Stimulated activated CD8-positive, alpha-beta memory T cell treated with anti-CD3 and anti-CD28 coated beads, Interleukin-15, amount 100 ng/mL, for 1 hour (primary cell): Measurements from ENCODE around the gene MAP1S.

Experiments used
- DNase-seq: peaks from one replicate; pipeline ENCODE4 v3.0.0-alpha.2; 2020; ENCODE audit warnings: low read depth

Gene MAP1S

DNA sequence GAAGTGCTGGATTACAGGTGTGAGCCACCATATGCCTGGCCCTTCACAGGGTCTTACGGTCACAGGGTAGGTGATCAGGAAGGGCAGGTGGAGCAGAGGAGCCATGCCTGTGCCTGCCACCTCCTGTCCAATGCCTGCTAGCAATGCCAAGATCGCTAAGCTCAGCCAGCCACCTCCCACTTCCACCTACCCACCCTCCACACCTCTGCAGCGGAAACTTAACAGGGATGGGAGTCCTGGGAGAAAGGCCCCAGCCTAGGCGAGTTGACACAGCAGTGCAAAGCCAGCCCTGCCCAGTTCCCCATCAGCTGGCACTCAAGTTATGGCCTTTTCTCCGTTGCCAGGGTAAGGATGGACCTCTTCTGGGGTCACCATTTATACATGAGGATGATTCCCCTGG, 16.1 kb downstream of the MAP1S start:
- no peak for DNase-seq

DNA sequence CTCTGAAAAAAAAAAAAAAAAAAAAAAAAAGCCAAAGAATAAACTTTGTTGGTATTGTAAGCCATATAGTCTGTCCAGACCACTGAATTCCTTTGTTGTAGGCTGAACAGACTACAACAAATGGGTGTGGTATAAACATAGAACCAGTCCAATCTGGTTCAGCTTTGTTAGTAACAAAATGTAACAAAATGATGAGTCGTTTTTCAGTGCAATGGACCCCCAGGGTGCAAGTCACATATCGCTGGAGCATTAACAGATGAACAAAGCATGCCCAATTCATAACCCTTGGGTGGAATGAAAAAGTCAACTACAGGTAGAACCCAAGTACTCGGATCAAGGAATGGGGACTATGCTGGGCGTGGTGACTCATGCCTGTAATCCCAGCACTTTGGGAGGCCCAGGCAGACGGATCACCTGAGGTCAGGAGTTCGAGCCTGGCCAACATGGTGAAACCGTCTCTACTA, 18.4 kb downstream of the MAP1S start:
- DNase-seq: no peak

DNA sequence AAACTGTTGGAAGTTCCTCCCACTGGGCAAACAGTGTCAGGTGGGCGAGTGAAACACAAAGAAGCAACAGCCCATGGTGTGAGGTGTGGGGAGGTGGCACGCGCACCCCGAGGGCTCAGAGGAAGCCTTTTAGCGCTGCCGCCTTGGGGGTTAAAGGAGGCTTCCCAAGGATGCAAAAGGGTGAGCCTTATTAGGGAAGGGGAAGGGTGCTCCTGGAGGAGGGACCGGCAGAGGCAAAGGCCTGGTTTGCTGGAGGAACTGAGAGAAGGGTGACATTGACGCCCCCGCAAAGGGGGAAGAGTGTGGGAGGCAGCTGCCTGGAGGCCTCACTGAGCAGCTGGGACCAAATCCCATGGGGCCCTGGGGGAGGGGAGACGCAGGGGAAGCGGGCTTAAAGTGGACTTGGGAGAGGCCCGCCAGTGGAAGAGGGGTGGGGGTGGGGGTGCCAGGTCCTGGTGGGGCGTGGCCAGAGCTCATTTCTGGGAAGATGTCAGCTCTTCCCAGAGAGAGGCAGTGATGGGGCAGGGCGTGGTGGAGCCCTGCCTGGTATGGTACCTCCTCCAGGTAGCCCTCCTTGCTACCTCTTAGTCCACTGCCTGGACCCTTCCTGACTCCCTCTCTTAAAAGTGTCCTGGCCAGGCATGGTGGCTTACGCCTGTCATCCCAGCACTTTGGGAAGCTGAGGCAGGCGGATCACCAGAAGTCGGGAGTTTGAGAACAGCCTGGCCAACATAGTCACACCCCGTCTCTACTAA, 20.0 kb downstream of the MAP1S start:
- DNase-seq: no peak

- DNase-seq: no peak
Measured at GRCh38 chr19:17741456-17741855, 22.2 kb downstream of the MAP1S start.

GRCh38 chr19:17743874-17744580, 24.7 kb downstream of the MAP1S start:
- no peak for DNase-seq

GRCh38 chr19:17747205-17748098, 28.2 kb downstream of the MAP1S start:
- DNase-seq: peak; percentile 85

DNA sequence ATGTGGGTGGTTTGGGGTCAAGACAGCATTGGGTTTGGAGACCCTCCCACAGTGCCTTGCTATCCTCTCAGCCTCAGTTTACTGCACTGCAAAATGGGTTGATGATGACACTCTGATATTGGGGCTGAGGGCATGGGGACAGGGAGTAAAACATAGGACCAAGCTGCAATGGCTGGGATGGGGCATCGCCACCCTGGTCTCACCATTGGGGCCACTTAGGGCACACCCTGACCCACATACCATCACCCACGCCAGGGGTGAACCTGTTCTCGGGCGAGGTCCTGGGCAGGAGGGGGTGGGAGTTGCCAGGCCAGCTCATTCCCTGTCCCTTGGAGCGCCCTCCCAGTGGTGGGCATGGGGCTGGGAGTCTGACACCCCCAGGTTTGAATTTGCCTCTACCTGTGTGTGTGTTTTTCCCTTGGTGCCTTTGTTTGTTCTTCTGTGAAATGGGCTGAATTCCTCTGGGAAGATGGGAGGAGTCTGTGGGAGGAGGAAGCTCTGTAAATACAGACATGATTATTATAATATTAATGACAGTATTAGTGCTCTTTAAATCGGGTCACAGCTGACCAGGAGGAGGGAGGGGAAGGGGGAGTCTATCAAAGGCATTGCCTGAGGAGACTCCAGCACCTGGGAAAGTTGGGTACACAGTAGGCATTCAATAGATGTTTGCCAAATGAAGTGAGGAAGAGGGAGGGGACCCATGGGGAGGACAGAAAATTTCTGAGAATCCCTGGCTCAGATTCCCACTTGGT, 29.8 kb downstream of the MAP1S start:
- DNase-seq: no peak

DNA sequence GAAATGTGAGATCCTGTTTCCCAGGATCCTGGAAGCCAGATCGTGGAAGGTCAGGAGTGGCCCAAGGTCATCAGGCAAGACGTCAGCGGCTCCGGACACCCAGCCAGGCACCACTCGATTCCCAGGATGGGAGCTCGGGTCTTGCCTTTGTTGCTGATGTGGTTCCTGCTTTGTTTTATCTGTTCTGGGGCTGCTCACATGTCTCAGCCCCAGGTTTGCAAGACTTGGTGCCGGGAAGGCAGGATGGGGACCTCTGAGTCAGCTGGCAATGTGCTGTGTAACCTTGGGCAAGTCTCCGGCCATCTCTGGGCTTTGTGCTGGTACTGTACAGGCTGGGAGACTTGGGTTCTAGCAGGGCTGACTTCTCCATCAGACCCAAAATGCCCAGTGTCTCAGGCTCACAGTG, 30.6 kb downstream of the MAP1S start:
- DNase-seq: no peak

- DNase-seq: peak; percentile 78
Measured at GRCh38 chr19:17751103-17751911, 32.0 kb downstream of the MAP1S start, which contains the start of gene FCHO1. TSS of gene FCHO1 (plus strand) at chr19:17751477. CDS start at chr19:17755165, 3,688 bp downstream.

- no peak for DNase-seq
Measured at GRCh38 chr19:17751912-17752273, 32.6 kb downstream of the MAP1S start.

DNA sequence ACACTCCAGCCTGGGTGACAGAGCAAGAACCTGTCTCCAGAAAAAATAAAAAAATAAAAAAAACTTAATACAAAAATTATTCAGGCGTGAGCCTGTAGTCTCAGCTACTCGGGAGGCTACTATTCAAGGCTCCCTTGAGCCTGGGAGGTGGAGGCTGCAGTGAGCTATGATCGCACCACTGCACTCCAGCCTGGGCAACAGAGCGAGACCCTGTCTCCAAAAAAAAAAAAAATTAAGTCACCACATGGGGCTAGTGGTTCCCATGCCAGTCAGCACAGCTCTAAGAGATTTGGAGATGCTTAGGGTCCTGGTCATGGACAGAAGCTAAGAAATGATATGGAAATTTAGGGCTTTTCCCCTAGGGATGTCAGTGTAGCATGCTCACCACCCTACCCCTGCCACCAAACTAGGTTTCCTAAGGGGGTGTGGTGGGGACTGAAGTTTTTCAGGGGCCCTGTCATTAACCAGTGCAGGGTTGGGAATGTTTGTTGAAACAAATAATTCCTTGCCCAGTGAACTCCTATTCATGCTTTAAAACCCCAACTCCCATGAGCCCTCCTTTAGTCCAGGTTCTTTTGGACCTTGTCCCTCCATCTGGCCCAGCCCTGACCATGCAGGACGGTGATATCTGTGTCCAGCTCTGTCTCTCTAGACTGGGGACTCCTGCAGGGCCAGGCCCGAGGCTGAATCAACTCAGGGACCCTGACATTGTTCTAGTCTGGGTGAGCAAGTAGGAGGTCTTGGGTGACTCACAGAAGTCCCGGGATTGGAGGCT, 33.8 kb downstream of the MAP1S start:
- DNase-seq: no peak

DNA sequence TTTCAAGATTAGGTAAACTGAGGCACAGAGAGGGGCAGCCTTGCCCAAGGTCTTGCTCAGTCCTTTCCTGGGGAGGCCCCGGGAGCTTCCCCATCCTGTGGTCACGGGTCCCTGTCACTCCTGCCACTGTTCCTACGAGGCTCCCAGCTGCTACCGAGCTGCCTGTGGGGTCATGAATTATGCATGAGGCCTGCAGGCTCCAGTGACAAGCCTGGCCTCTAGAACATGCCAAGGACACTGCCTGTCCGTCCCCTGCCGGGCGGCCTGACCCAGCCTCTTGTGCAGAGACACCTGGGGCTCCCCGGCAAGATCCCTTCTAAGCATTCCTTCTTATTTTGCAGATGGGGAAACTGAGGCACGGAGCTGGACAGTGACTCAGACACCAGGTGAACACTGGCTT, 34.7 kb downstream of the MAP1S start:
- DNase-seq: no peak

DNA sequence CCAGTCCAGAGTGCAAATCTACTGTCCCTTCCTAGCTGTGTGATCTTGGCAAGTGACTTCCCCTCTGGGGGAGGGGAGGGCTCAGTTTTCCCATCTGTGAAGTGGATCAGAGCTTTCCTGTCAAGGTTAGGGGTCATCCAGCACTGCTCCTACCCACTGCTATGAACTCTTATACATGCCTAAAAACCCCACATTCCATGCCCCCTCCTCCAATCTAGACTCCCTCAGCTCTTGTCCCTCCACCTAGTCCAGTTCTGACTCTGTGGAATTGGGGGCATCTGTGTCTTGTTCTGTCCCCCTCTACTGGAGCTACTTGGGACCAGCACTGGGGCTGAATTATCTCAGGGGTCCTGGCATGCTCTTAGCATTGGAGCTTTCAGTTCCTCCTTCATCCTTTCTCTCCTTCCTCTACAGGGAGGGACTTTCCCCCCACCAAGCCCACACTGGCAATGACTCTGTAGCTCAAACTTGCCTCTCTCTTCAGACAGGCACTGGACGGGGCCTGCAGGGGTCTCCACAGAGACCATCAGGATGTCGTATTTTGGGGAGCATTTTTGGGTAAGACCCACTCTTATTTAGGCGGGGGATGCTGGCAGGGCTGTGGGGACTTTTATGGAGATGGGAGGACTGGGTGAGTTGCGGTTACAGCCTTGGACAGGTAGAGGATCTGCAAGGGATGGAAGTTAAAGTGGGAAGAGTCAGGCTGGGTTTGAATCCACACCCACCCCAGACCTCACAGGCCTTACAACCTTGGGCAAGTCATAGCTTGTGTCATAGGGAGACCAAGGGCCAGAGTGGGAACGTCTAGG, 35.6 kb downstream of the MAP1S start:
- no peak for DNase-seq

DNA sequence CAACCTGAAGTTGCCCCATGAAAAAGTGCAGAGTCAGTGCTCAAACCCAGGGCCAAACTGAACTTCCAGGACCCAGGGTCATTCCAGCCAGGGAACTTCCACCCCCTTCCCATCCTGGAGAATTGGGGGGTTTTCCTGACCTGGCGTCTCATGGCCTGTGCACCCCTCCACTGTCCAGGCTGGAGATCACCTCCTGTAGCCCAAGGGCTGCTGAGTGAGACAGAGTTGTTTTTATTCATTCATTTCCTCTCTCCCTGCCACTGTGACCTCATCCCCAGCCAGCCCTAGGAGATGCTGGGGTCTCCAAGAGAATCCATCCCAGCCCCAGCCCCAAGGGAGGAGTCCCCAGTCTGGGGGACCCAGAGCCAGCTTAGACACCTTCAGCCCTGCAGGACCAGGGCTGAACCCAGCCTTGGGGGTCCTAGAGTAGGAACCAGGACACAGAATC, 36.2 kb downstream of the MAP1S start:
- DNase-seq: no peak

DNA sequence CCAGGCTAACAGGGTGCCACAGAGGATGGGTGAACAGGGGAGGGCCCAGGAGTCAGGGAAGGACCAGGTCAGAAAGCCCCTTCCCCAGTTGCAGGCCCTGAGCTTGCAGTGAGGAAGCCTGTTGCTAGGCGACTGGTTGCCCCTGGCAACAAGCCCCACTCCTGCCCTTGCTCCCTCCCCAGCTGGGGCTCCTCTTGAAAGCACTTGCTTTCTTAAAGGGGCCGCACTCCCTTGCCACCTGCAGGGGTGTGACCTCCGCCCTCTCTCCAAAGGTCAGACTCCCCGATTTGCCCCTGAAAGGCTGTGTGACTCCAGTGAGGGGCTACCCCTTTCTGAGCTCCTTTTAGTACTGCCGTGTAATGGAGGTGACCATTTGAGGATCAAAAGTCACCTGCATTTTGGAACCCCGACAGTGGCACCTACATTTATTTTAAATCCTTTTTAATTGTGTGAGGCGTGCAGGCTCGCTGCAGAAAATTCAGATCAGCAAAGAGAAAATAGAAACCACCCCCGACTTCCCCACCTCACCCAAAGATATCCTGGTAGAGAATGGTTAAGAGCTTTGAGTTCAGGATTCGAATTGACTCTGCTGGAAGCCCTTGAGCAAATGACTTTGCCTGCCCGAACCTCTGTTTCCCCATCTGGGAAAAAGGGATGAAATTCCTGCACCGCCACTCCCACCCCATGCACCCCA, 36.8 kb downstream of the MAP1S start:
- no peak for DNase-seq

DNA sequence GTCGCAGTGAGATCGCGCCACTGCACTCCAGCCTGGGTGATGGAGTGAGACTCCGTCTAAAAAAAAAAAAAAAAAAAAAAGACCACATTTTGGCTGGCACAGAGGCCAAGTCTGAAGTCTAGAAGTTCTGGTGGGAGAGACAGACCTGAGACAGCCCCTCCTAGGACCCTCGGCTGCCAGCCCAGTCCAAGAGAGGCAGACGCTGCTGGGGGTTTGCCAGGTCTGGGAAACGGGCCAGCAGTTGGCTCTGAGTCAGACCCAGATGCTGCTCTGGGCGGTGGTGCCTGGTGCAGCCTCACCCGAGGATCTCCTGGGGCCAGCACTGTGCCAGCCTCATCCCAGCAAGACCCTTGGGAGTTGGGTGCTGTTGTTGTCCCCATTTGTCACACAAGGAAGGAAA, 37.8 kb downstream of the MAP1S start:
- DNase-seq: no peak

DNA sequence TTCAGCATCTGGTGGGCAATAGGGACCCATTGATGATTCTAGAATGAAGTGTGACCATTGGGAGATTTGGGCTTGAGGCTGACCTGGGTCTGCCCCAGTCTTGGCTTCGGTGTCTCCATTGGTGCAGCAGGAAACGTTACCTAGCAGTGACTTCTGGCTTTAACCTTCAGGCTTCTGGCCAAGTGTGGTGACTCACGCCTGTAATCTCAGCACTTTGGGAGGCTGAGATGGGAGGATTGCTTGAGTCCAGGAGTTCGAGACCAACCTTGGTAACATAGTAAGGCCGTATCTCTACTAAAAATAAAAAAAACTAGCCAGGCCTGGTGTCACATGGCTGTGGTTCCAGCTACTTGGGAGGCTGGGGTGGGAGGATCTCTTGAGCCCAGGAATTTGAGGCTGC, 39.2 kb downstream of the MAP1S start:
- no peak for DNase-seq

- DNase-seq: no peak
Measured at GRCh38 chr19:17761148-17761547, 41.9 kb downstream of the MAP1S start.
